Right ventricle myocardium inferior (tissue), 1 donor: ENCODE data around the gene CYP4F2. TPM values are rescaled to one million over a fixed set of nuclear protein-coding genes. Genes with fewer than 3 reads are reported as not detected.
"Not testable (repeated sequence)": the region's sequence is repeated elsewhere in the genome, so short reads cannot be mapped to it uniquely, and the experiment has no call there.

Source experiments
- ATAC-seq: fragments of 200-7000 bp; cut with Tn5 transposase; one replicate; pipeline ENCODE4 v1.9.1; 2020; ENCODE audit warnings: mild to moderate bottlenecking, moderate library complexity
- DNase-seq: peaks from one replicate; pipeline ENCODE4 v3.0.0; 2021; ENCODE audit errors: missing footprints
- intact Hi-C: fragments of 100-400 bp; cut with DNase I; formaldehyde crosslinking; loops from one replicate; pipeline ENCODE4 v1.11.0; 2022
- total RNA-seq: library from RNA; stranded (reverse); fragmentation: NEBNext Ultra II Directional; extraction: Animal tissue kit (Norgen Biotek cat#: 25700); gene quantifications from one replicate; pipeline ENCODE4 v1.2.1, GENCODE V29; 2021
- donor health status: DM: no; HTN: yes; CAD: no; lungs with severe emphysema.

CYP4F2 gene
- total RNA-seq, 1 donor from 2014 or later = not detected

DNA sequence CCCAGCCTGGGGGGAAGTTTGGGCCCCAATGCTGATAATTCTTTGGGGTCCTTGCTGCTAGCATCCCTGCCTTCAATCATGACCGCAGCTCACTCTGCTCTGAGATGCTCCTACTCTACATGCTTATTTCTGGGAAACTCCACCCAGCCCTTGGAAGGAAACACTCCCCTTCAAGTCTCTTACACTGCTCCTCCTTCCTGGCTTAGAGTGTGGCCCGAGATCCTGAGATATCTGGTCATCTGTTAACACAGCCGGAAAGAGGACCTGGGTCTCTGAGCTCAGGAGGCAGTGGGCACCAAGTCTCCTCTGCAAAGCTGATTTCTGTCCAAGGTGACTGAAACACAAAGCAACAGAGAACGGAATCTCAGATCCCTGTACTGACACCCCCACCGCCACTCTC, 33.0 kb downstream of the CYP4F2 start:
- intact Hi-C loops = no loop called here
- ATAC-seq (no peak), DNase-seq (no peak)

DNA sequence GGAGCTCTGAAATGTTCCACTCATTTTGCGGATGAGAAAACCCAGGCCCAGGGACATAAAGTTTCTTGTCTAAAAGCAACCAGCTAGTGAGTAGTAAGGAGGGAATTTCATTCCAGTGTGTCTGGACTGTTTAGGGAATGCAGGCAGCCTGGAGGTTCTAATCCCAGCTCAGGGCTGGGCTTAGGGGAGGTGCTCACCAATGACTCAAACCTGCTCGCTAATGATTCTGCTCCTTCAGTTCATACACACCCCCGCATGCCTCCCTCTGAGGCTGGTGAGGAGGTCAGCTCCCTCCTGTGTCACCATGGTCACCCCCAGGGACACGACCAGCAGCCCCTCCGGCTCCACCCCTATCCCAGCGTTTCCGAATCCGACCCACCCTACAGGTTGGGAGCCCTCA, 34.6 kb downstream of the CYP4F2 start:
- intact Hi-C loops = no loop called here
- ATAC-seq = no peak

DNA sequence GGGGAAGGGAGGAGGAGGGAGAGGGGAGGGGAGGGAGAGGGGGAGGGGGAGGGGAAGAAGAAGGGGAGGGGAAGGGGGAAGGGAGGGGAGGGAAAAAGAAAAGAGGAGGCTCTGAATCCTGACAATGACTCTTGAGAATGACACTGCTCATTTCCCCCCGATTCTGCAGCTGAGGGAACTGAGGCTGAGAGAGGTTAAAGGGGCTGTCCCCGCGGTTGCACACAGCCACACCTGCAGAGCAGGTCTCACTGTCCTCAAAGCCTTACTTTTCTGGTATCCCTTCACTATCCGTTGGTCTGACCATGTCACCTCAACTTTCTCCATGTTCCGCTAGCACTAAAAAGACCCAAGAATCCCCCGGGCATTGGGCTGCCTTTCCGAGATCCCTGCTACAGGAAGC, 35.4 kb downstream of the CYP4F2 start:
- DNase-seq (no peak), ATAC-seq (no peak)
- intact Hi-C loops = no loop called here

More for the DNA sequence above, 34.6 kb downstream of the CYP4F2 start:
- no peak for DNase-seq

DNA sequence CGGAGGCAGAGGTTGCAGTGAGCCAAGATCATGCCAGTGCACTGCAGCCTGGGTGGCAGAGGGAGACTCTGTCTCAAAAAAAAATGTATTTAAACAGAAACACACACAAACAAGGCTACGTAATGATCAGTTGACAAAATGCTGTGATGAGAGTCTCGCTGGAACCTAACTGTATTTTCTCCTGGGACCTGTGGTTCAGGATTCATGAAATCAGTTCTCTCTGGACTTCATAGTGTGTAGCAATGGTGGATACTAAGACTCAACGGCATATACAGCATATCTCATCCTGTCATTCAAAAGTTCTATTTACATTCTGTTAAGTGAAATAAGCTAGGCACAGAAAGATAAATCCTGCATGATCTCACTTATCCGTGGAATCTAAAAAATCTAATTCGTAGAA, 37.4 kb downstream of the CYP4F2 start:
- no peak for DNase-seq
- intact Hi-C loops = no loop called here
- no peak for ATAC-seq

DNA sequence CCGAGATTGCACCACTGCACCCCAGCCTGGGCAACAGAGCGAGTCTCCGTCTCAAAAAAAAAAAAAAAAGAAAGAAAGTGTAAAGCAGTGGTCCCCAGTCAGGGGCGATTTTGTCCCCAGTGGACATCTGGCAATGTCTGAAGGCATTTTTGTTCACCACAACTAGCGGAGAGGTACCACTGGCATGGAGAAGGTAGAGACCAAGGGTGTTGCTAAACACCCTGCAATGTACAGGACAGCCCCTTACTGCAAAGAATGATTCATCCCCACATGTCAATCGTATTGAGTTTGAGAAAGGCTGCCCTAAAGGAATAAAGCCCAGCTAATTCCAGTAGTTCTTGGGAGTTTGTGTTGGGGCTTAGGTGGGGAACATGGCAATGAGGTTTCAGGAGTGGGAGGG, 38.7 kb downstream of the CYP4F2 start:
- DNase-seq (no peak), ATAC-seq (no peak)
- intact Hi-C loops = no loop called here

DNA sequence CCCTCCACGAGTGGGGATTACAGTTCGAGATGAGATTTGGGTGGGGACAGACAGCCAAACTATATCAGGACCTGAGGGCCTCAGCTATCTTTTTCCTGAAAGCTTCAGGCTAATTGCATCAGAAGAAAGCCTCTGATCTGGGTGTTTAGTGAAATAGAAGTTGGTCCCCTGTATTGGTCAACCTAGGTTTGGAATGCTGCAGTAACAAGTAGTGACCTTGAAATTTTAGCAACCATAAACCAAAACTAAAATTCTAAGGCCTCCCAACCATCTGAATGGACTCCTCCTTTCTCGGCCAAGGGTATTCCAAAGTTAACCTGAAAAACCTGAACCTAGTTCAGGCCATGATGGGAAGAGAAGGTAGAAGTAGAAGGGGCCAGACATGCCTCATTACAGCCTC, 47.5 kb downstream of the CYP4F2 start:
- ATAC-seq (no peak), DNase-seq (no peak)
- intact Hi-C loops = no loop called here

DNA sequence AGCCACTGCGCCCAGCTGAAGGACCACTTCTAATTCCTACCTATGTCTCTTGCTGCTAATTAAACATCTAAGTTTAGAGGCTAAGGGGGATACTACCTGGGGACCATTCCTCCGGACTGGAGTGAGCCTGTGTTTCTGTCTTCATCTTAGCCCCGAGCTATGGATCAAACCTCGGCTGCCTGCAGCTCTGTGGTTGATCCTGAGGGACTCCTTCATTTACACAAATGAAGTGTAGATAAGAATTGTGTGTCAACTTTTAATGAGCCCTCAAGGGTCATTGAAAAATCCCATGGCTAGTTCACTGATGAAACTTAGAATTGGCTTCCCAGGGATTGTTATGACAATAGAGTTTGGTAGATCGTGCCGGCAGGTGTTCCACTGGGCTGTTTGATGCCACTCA, 51.0 kb downstream of the CYP4F2 start:
- DNase-seq = no peak
- no peak for ATAC-seq
- intact Hi-C loops = no loop called here

DNA sequence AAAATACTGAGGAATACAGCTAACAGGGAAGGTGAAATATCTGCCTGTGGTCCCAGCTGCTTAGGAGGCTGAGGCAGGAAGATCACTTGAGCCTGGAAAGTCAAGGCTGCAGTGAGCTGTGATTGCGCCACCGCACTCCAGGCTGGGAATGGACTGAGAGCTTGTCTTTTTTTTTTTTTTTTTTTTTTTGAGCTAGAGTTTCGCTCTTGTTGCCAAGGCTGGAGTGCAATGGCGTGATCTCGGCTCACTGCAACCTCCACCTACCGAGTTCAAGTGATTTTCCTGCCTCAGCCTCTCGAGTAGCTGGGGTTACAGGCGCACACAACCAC, 54.0 kb downstream of the CYP4F2 start:
- ATAC-seq, DNase-seq: not testable (repeated sequence)

DNA sequence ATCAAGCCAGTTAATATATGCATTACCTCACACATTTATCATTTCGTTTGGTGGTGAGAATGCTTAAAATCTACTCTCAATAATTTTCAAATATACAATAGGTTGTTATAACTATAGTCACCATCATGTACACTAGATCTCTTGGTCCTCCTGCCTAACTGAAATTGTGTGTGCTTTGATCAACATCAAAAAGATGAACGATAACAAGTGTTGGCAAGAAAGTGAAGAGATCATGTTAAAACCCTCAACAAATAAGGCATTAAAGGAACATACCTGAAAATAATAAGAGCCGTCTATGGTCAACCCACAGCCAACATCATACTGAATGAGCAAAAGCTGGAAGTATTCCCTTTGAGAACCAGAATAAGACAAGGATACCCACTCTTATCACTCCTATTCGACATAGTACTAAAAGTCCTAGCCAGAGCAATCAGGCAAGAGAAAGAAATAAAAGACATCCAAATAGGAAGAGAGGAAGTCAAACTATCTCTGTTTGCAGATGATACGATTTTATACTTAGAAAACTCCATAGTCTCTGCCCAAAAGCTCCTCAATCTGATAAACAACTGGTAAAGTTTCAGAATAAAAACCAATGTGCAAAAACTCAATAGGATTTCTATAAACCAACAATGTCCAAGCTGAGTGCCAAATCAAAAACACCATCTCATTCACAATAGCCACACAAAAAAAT, 54.5 kb downstream of the CYP4F2 start:
- ATAC-seq (no peak), DNase-seq (no peak)
- intact Hi-C loops = no loop called here

More for the DNA sequence above, 54.0 kb downstream of the CYP4F2 start:
- intact Hi-C loops = not testable (repeated sequence)

DNA sequence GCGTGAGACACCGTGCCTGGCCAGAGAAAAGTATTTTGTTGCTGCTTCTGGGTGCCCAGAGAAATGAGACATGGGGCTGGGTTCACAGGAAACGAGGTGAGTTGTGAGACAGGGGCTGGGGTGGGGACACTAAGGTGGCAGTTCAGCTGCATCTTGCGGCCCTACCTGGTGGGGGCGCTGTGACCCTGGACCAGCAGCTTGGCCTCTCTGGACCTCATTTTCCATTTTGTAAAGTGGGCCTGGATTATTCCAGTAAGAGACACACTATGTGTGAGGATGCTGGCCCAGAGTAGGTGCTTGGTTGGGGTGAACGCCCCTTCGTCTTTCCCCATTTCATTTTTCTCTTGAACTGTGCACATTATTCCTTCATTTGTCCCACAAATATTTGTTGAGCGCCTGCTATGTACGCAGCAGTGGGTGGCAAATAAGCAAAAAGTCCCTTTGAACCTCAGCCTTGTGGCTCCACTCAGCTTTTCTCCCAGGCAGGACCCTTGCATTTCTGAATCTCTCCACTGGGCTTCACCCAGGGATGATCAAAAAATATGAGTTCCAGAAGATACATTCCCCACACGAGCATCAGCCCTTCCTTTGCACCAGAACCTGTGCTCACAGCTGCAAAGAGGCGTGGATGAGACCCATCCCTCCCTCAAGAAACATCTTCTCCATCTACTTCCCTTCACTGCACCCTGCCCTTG, 55.9 kb downstream of the CYP4F2 start:
- DNase-seq (no peak), ATAC-seq (no peak)
- intact Hi-C loops = no loop called here

DNA sequence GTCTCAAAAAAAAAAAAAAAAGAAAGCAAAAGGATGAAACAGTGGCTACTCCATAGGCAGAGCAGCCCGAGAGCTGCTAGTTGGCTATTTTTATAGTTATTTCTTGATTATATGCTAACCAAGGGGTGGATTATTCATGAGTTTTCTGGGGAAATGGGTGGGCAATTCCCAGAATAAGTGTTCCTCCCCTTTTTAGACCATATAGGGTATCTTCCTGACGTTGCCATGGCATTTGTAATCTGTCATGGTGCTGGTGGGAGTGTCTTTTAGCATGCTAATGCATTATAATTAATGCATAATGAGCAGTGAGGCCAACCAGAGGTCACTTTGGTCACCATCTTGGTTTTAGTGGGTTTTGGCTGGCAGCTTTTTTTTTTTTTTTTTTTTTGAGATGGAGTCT, 57.0 kb downstream of the CYP4F2 start:
- DNase-seq (no peak), ATAC-seq (no peak)
- intact Hi-C loops = no loop called here

DNA sequence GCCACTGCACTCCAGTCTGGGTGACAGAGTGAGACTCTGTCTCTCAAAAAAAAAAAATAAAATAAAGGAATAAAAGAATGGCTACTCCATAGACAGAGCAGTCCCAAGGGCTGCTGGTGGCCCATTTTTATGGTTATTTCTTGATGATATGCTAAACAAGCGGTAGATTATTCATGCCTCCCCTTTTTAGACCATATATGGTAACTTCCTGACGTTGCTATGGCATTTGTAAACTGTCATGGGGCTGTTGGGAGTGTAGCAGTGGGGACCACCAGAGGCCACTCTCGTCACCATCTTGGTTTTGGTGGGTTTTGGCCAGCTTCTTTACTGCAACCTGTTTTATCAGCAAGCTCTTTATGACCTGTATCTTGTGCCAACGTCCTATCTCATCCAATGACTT, 58.0 kb downstream of the CYP4F2 start:
- DNase-seq, intact Hi-C loops, ATAC-seq: not testable (repeated sequence)

DNA sequence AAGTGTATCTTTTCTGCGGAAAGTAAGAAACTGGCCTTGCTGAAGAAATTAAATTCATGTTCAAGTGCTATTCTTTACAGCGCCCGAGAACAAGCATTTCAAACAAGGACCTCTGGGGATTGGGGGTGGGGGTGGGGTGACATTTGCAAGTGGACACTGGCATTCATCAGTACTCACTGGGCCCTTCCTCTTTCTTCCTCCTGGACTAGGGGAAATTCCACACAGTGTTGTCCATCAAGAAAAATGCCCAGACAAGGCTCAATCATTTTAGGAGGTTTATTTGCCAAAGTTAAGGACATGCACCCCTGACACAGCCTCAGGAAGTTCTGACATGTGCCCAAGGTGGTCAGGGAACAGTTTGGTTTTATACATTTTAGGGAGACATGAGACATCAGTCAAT, 59.5 kb downstream of the CYP4F2 start:
- ATAC-seq (no peak), DNase-seq (no peak)
- intact Hi-C loops = no loop called here

DNA sequence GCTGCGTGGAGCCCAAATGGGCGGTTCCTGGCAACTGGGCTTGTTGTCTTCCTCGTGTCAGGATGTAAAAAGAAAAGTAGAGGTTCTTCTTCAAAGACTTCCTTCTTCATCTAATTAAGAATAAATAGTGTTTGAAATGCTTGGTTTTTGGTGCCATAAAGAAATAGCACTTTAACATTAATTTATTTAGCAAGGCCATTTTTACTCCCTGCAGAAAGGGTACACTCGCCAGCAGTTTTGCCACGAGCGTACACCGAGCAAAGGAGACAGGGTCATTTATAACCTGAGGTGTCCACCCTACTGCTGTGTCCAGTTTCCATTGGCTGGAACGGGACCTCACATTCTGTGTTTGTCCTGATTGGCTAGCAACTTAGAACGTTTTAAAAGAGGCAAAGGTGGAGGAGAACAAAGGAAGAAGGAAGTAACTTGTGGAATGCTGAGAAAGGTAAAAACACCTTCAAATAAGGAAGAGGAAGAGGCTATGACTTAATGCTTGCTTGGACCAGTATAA, 60.6 kb downstream of the CYP4F2 start:
- DNase-seq = no peak
- intact Hi-C loops = no loop called here

DNA sequence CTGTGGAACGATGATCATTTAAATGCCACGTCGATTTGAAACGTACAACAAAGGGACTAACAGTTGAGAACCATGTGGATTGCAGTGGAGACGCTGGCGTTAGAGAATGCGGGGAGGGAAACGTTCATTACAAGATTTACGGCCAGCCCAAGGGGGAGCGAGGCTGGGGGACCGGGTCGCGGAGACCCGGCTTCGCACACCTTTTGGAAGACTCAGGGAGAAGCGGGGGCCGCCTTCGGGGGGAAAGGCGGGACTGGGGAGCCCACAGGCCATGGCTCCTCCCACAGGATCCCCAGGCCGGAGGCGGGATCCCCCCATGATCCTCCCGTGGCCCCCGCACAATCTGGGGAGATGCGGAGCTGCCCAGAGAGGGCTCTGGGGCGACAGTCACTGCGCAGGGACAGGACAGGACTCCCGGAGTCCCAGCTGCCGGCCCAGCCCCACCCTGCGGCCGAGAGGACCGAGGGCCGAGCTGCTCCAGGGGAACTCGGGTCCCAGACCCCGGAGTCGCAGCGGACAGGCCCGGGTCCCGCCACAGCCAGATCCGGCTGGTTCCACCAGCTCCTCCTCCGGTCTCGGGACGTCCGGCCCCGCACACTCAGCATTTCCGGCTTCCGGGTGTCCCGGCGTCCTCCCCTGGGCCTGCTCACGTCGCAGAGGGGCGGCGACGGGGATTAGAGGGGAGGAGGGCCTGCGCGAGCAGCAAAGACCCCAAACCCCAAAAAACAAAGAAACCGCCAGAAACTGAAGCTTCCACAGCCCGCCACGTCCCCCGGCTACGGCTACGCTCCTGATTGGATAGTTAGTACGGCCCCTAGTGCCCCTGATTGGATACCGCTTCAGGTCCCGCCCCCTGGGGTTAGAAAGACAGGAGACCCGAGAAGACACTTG, 61.3 kb downstream of the CYP4F2 start:
- intact Hi-C loops = no loop called here
- ATAC-seq (peak; percentile 100), DNase-seq (peak; percentile 97)

More for the DNA sequence above, 60.6 kb downstream of the CYP4F2 start:
- ATAC-seq = peak; percentile 20

DNA sequence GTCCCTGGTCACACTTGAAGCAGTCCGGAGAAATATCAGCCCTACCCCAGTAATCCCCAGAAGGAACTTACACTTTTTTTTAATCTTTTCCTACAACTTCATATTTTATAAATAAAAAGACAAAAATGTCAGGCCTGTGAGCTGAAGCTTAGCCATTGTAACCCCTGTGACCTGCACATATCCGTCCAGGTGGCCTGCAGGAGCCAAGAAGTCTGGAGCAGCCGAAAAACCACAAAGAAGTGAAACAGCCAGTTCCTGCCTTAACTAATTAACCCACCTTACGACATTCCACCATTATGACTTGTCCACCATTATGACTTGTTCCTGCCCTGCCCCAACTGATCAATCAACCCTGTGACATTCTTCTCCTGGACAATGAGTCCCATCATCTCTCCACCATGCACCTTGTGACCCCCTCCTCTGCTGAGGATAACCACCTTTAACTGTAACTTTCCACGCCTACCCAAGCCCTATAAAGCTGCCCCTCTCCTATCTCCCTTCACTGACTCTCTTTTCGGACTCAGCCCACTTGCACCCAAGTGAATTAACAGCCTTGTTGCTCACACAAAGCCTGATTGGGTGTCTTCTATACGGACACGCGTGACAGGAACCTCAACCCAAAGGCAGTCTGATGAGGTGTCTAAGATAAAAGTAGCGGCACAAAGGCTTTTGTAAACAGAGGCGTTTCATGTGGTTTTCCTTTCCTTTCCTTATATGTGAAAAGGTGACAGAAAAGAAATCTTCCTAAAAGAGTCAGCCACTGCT, 62.1 kb downstream of the CYP4F2 start:
- intact Hi-C loops, DNase-seq, ATAC-seq: not testable (repeated sequence)

DNA sequence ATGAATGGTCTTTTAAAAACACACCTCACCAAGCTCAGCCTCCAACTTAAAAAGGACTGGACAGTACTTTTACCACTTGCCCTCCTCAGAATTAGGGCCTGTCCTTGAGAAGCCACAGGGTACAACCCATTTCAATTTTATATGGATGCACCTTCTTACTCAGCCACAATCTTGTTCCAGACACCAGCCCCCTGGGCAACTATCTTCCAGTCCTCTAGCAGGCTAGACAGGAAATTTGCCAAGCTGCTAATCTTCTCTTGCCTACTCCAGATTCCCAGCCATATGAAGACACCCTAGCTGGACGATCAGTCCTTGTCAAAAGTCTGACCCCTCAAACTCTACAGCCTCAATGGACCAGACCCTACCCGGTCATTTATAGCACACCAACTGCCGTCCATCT, 63.6 kb downstream of the CYP4F2 start:
- ATAC-seq, intact Hi-C loops, DNase-seq: not testable (repeated sequence)

DNA sequence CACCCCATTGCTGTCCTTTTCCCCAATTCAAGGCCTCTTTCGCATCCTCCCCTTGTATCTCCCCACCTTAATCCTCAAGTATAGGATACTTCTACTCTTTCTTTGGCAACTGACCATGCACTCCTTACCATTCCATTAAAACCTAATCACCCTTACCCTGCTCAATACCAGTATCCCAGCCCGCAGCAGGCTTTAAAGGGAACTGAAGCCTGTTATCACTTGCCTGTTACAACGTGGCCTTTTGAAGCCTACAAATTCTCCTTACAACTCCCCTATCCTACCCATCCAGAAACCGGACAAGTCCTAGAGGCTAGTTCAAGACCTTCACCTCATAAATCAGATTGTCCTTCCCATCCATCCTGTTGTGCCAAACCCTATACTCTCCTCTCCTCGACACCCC, 66.2 kb downstream of the CYP4F2 start:
- intact Hi-C loops = no loop called here
- DNase-seq (no peak), ATAC-seq (no peak)

DNA sequence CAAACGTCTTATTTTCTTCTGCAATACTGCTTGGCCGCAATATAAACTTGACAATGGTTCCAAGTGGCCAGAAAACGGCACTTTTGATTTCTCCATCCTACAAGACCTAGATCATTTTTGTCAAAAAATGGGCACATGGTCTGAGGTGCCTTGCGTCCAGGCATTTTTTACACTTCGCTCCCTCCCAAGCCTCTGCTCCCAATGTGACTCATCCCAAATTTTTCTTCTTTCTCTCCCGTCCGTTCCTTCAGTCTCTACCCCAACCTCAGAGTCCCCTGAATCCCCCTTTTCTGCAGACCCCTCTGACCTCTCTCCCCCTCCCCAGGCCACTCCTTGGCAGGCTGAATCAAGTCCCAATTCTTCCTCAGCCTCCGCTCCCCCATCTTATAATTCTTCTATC, 68.1 kb downstream of the CYP4F2 start:
- DNase-seq (no peak), ATAC-seq (no peak)
- intact Hi-C loops = no loop called here
